Heart left ventricle (tissue), 13 donors: Measurements from ENCODE around the gene SLC6A18.

Source experiments
- POLR2A ChIP-seq, 2 donors: fragments of 450-650 bp; IDR thresholded peaks; one replicate each; pipeline ENCODE4 v1.6.1; 2017; ENCODE audit warnings: antibody characterized with exemption in 2 of 2, mild to moderate bottlenecking in 2 of 2, moderate library complexity in 2 of 2
- TF ChIP-seq, protein P1 (sequence below), 12 donors: fragments of 200-600 bp; sonication (generic) in 4 of 12; IDR thresholded peaks; one replicate each; pipeline versions ENCODE4 v1.5.0 to v1.8.0; 2018 to 2022; ENCODE audit warnings: antibody characterized with exemption in 12 of 12, mild to moderate bottlenecking in 5 of 12
- donor health status: ischemic (EF 13 %, LVEDD 7.1; RV severe dilation, severe dysfunction).
- donor health status: DM: no; HTN: yes; CAD: no.
- donor health status: DM: no; HTN: no; CAD: no.
- donor health status: ischemic (EF 25% LVEDD 6.9; RV normal size, moderate dysfunction).
- donor health status: ischemic (EF 25% LVEDD 5.7; RV mildly dilated, moderate dysfunction).
- donor health status: ischemic (EF 35%, LVEDD 5.7; RV mildly dilated, moderate dysfunction).
- donor health status: nonischemic (EF 11% LVEDD 7.7; RV severe dilation, severe dysfunction).
- donor health status: DM: yes; HTN: yes; CAD: no.
- donor health status: PGD.
- donor health status: ischemic (EF 29% LVEDD 5.4; RV normal size, mild dysfunction).
- donor health status: nonischemic (EF 23%, LVEDD 6.1; RV moderate dilation, normal function).

DNA sequence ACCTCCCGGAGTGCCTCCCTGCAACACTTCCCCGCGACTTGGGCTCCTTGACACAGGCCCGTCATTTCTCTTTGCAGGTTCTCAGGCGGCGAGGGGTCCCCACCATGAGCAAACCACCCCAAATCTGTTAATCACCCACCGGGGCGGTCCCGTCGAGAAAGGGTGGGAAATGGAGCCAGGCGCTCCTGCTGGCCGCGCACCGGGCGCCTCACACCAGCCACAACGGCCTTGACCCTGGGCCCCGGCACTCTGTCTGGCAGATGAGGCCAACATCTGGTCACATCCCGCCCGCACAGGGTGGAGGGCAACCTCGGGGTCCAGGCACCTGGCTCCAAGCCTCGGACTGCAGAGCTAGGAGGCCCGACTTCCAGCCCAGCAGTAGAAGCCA, 70.5 kb downstream of the SLC6A18 start:
- TF ChIP-seq, protein P1, sequence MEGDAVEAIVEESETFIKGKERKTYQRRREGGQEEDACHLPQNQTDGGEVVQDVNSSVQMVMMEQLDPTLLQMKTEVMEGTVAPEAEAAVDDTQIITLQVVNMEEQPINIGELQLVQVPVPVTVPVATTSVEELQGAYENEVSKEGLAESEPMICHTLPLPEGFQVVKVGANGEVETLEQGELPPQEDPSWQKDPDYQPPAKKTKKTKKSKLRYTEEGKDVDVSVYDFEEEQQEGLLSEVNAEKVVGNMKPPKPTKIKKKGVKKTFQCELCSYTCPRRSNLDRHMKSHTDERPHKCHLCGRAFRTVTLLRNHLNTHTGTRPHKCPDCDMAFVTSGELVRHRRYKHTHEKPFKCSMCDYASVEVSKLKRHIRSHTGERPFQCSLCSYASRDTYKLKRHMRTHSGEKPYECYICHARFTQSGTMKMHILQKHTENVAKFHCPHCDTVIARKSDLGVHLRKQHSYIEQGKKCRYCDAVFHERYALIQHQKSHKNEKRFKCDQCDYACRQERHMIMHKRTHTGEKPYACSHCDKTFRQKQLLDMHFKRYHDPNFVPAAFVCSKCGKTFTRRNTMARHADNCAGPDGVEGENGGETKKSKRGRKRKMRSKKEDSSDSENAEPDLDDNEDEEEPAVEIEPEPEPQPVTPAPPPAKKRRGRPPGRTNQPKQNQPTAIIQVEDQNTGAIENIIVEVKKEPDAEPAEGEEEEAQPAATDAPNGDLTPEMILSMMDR (IDR thresholded peaks at IDR 0.05), result no peak
- no peak for TF ChIP-seq POLR2A (IDR thresholded peaks at IDR 0.05)
